HAP-1 (cell line): ENCODE measurements around the gene SLC25A30.
"Not testable (repeated sequence)": the region's sequence is repeated elsewhere in the genome, so short reads cannot be mapped to it uniquely, and the experiment has no call there.

ENCODE experiments used
- DNase-seq, 2 experiments: peaks; one replicate each; pipeline ENCODE4 v3.0.0-alpha.2; 2016 to 2020; ENCODE audit warnings: low spot score in 2 of 2
- H3K27me3 ChIP-seq: fragments of 250-450 bp; sonication (Bioruptor Pico); 2 replicates; pipeline ENCODE4 v1.5.1; 2020; ENCODE audit warnings: low read depth, mild to moderate bottlenecking, moderate library complexity
- H3K36me3 ChIP-seq: fragments of 250-450 bp; sonication (Bioruptor Pico); replicated peaks from 2 replicates; pipeline ENCODE4 v1.5.1; 2020; ENCODE audit warnings: mild to moderate bottlenecking
- H3K4me1 ChIP-seq: fragments of 250-450 bp; sonication (Bioruptor Pico); 2 replicates; pipeline ENCODE4 v1.5.1; 2020; ENCODE audit warnings: mild to moderate bottlenecking
- H3K4me3 ChIP-seq: fragments of 250-450 bp; sonication (Bioruptor Pico); 2 replicates; pipeline ENCODE4 v1.5.1; 2020; ENCODE audit warnings: mild to moderate bottlenecking, moderate library complexity
- H3K9me3 ChIP-seq: fragments of 250-450 bp; sonication (Bioruptor Pico); 2 replicates; pipeline ENCODE4 v1.5.1; 2020; ENCODE audit warnings: mild to moderate bottlenecking, moderate library complexity
- in situ Hi-C: fragments of 300-500 bp; cut with MboI; formaldehyde crosslinking; loops from 3 replicates; pipeline ENCODE4 v1.14.3; 2020; ENCODE audit warnings: low sequenced_read_pairs, inconsistent platforms, mixed read lengths

Gene SLC25A30

GRCh38 chr13:45392811-45393210 lies 25.4 kb downstream of the SLC25A30 start:
- in situ Hi-C loops = no loop called here
- Histone ChIP-seq H3K9me3 (no peaks in the 10 kb centered on the region), H3K36me3 (peaks cover 12% of the 10 kb centered on the region), H3K27me3 (no peaks in the 10 kb centered on the region), H3K4me1 (no peaks in the 10 kb centered on the region), H3K4me3 (no peak overlapping the region)
- DNase-seq = no peak

- H3K36me3 ChIP-seq = peaks cover 10% of the 10 kb centered on the region
- H3K4me3 ChIP-seq = no peak overlapping the region
- in situ Hi-C loops = no loop called here
- DNase-seq = no peak
- no peaks in the 10 kb centered on the region for H3K4me1 ChIP-seq
- H3K27me3 ChIP-seq = no peaks in the 10 kb centered on the region
- H3K9me3 ChIP-seq = no peaks in the 10 kb centered on the region
Observed at GRCh38 chr13:45391926-45392325, 26.2 kb downstream of the SLC25A30 start.

- H3K9me3 ChIP-seq, H3K4me3 ChIP-seq, in situ Hi-C loops, H3K27me3 ChIP-seq, H3K4me1 ChIP-seq, DNase-seq, H3K36me3 ChIP-seq: not testable (repeated sequence)
Observed at GRCh38 chr13:45391128-45391527, 27.0 kb downstream of the SLC25A30 start.

DNA sequence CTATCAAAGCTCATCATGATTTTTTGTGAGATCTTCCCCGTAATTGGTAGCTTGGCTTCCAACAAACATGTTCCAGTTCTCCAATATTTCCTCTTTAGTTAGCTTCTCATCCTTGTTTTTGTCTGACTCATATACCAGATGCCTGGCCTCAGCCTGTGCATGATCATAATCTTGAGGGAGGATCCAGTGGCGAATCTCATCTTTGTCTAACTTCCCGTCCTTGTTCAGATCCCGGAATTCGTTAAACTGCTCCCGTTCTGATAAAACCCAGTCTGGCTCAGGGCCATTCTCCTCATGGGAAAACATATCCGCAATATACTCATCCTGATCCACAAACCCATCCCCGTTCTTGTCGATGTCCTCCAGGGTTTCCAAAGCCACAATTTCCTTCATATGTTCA lies 27.8 kb downstream of the SLC25A30 start:
- H3K4me1 ChIP-seq, H3K36me3 ChIP-seq, DNase-seq, in situ Hi-C loops, H3K27me3 ChIP-seq, H3K4me3 ChIP-seq, H3K9me3 ChIP-seq: not testable (repeated sequence)

GRCh38 chr13:45388664-45389063 lies 29.5 kb downstream of the SLC25A30 start:
- no peaks in the 10 kb centered on the region for H3K27me3 ChIP-seq
- H3K4me3 ChIP-seq = no peak overlapping the region
- no peaks in the 10 kb centered on the region for H3K4me1 ChIP-seq
- DNase-seq = no peak
- no peaks in the 10 kb centered on the region for H3K9me3 ChIP-seq
- H3K36me3 ChIP-seq = no peaks in the 10 kb centered on the region; the same call in 1 of the 2 replicates
- in situ Hi-C loops = no loop called here

GRCh38 chr13:45386892-45387575 lies 31.1 kb downstream of the SLC25A30 start:
- H3K36me3 ChIP-seq, H3K27me3 ChIP-seq, in situ Hi-C loops, DNase-seq, H3K4me3 ChIP-seq, H3K9me3 ChIP-seq, H3K4me1 ChIP-seq: not testable (repeated sequence)

- no peaks in the 10 kb centered on the region for H3K9me3 ChIP-seq
- no peaks in the 10 kb centered on the region for H3K27me3 ChIP-seq
- H3K4me3 ChIP-seq = no peak overlapping the region
- H3K4me1 ChIP-seq = no peaks in the 10 kb centered on the region
- no peak for DNase-seq
- no peaks in the 10 kb centered on the region; the same call in 1 of the 2 replicates for H3K36me3 ChIP-seq
- in situ Hi-C loops = no loop called here
Observed at GRCh38 chr13:45385907-45386553, 32.1 kb downstream of the SLC25A30 start.

DNA sequence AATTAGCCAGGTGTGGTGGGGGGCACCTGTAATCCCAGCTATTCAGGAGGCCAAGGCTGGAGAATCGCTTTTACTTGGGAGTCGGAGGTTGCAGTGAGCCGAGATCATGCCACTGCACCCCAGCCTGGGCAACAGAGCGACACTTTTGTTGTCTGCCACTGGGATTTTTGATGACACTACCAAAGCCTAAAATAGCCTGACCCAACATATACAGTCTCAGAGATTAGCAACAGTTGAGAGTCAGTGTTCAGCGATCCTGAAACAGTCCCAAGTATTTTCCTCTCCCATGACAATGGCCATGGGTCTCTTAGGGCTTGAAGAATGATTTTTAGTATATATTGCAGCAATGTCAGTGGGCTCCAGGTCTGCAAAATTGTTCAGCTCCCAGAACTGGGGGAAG lies 32.9 kb downstream of the SLC25A30 start:
- no peaks in the 10 kb centered on the region for H3K4me1 ChIP-seq
- H3K27me3 ChIP-seq = no peaks in the 10 kb centered on the region
- H3K4me3 ChIP-seq = no peak overlapping the region
- no peaks in the 10 kb centered on the region for H3K9me3 ChIP-seq
- no peaks in the 10 kb centered on the region; the same call in 1 of the 2 replicates for H3K36me3 ChIP-seq
- in situ Hi-C loops = no loop called here
- no peak for DNase-seq

DNA sequence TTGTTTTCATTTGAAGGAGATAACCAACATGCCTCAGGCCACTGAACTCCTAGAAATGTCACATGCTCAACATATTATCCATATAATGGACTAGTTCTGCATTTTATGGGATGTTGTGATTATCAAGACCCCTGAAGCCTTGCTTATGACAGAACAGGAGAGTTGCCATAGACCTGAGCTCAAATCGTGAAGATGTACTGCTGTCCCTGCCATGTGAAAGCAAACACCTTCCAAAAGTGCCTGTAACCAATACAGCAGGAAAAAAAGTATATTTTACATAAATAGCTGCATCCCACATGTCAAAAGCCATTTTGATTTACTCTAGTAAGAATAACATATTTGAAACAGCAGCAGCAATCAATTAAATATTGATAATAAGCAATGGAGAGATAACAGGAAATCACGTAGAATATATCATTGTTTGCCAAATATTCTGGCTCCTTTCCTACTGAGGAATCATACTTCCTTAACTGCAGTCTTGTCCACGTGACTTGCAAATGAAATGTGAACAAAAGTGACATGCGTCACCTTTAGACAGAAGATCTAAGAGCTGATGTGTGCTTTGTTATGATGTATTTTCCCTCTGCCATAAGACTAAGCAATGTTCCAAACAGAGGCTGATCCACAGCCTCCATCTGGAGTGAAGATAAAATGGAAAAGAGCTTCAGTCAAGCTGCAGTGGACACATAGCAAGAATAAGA lies 33.5 kb downstream of the SLC25A30 start:
- in situ Hi-C loops = no loop called here
- H3K4me3 ChIP-seq = no peak overlapping the region
- DNase-seq = no peak
- no peaks in the 10 kb centered on the region; the same call in 1 of the 2 replicates for H3K36me3 ChIP-seq
- no peaks in the 10 kb centered on the region for H3K27me3 ChIP-seq
- H3K9me3 ChIP-seq = no peaks in the 10 kb centered on the region
- no peaks in the 10 kb centered on the region for H3K4me1 ChIP-seq

GRCh38 chr13:45382739-45383138 lies 35.4 kb downstream of the SLC25A30 start:
- H3K9me3 ChIP-seq, in situ Hi-C loops, H3K4me1 ChIP-seq, H3K4me3 ChIP-seq, H3K36me3 ChIP-seq, H3K27me3 ChIP-seq, DNase-seq: not testable (repeated sequence)

DNA sequence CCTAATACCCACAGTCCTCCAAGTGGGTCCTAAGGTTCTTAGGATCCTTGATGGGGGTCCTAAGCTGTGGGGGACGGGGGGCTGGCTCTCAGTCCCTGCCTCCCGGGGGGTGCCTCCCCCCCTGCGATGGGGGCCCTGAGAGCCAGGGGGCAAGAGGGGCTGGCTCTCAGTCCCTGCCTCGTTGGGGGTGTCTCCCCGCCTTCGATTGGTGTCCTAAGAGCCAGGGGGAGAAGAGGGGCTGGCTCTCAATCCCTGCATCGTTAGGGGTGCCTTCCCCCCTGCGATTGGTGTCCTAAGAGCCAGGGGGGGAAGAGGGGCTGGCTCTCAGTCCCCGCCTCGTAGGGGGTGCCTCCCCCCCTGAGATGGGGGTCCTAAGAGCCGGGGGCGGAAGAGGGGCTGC lies 37.0 kb downstream of the SLC25A30 start:
- no peak for DNase-seq
- Histone ChIP-seq H3K36me3 (no peaks in the 10 kb centered on the region), H3K9me3 (no peaks in the 10 kb centered on the region), H3K27me3 (no peaks in the 10 kb centered on the region), H3K4me1 (no peaks in the 10 kb centered on the region), H3K4me3 (no peak overlapping the region)
- in situ Hi-C loops = no loop called here

DNA sequence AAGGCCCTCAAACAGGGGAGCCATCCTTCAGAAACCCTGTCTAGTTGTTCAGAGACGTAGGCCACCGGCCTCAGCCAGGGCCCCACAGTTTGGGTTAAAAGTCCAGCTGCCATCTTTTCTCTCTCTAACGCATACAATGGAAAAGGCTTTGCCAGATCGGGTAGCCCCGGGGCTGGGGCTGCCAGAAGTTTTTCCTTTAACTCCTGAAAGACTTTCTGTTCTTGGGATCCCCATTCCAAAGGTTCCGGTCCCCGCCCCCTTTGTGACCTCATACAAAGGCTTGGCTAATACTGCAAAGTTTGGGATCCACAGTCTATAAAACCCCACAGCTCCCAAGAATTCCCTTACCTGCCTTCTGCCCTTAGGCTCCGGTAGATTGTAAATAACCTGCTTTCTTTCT lies 37.5 kb downstream of the SLC25A30 start:
- H3K27me3 ChIP-seq, H3K4me1 ChIP-seq, H3K4me3 ChIP-seq, in situ Hi-C loops, H3K9me3 ChIP-seq, DNase-seq, H3K36me3 ChIP-seq: not testable (repeated sequence)

DNA sequence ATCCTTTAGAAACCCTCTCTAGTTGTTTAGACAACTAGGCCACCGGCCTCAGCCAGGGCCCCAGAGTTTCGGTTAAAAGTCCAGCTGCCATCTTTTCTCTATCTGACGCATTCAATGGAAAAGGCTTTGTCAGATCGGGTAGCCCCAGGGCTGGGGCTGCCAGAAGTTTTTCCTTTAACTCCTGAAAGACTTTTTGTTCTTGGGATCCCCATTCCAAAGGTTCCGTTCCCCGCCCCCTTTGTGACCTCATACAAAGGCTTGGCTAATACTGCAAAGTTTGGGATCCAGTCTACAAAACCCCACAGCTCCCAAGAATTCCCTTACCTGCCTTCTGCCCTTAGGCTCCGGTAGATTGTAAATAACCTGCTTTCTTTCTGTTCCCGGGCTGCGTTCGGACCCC lies 38.7 kb downstream of the SLC25A30 start:
- H3K4me1 ChIP-seq, H3K4me3 ChIP-seq, DNase-seq, H3K9me3 ChIP-seq, H3K36me3 ChIP-seq, H3K27me3 ChIP-seq, in situ Hi-C loops: not testable (repeated sequence)

DNA sequence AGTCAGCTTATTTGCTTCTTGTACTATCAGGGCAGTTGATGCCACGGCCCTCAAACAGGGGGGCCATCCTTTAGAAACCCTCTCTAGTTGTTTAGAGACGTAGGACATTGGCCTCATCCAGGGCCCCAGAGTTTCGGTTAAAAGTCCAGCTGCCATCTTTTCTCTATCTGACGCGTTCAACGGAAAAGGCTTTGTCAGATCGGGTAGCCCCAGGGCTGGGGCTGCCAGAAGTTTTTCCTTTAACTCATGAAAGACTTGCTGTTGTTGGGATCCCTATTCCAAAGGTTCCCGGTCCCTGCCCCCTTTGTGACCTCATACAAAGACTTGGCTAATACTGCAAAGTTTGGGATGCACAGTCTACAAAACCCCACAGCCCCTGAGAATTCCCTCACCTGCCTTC lies 39.4 kb downstream of the SLC25A30 start:
- H3K36me3 ChIP-seq, H3K4me1 ChIP-seq, in situ Hi-C loops: not testable (repeated sequence)

More for the DNA sequence above, 39.4 kb downstream of the SLC25A30 start:
- H3K27me3 ChIP-seq, H3K9me3 ChIP-seq, H3K4me3 ChIP-seq, DNase-seq: not testable (repeated sequence)
